Measurements from ENCODE around the gene LGALS9C. TPM values are rescaled to one million over a fixed set of nuclear protein-coding genes. Genes with fewer than 3 reads are reported as not detected.
A peak's percentile ranks its signal among the peaks of the same experiment; 100 is the strongest.
"Not testable (repeated sequence)": the region's sequence is repeated elsewhere in the genome, so short reads cannot be mapped to it uniquely, and the experiment has no call there.

The LGALS9C gene
- total RNA-seq, 1 experiment from 2014 or later: not detected

DNA sequence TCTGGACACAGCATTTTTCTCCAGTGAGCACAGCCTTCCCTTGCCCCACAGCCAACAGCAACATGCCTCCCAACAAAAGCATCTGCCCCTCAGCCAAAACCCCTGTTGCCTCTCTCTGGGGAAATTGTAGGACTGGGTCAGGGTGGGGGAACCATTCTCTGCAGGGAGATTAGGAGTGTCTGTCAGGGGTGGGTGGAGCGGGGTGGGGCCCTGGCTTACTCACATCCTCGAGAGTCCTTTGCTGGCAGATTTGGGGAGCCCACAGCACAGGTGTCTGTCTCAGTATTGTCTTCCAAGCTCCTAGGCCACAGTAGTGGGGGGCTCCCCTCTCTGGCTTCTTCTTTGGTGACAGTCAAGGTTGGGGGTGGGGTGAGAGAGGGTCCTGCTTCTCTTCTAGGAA is 28.3 kb upstream of the LGALS9C start:
- H3K27me3 ChIP-seq (ENCODE audit: control insufficient read depth, insufficient read depth, low read length); H3K9me3 ChIP-seq (ENCODE audit: control insufficient read depth, insufficient read depth, low read depth, low read length); H3K27ac ChIP-seq (ENCODE audit: low read length); ATAC-seq; POLR2A ChIA-PET; DNase-seq (ENCODE audit: low read depth, low spot score); intact Hi-C loops (cut with micrococcal nuclease; ENCODE audit: unreplicated experiment); H3K4me3 ChIP-seq (ENCODE audit: low read depth in 2 of 2, low read length in 2 of 2); H3K36me3 ChIP-seq (ENCODE audit: control insufficient read depth, insufficient read depth, low read length); in situ Hi-C loops (cut with HindIII; ENCODE audit: low pct_unique_long_range_greater_than_20kb, low sequenced_read_pairs); CTCF ChIA-PET; BruUV-seq (replicated peaks); H3K4me1 ChIP-seq (ENCODE audit: control insufficient read depth, insufficient read depth, low read length): not testable (repeated sequence)

GRCh38 chr17:18449833-18450232 is 26.8 kb upstream of the LGALS9C start:
- POLR2A ChIA-PET; ATAC-seq; BruUV-seq (replicated peaks): not testable (repeated sequence)

DNA sequence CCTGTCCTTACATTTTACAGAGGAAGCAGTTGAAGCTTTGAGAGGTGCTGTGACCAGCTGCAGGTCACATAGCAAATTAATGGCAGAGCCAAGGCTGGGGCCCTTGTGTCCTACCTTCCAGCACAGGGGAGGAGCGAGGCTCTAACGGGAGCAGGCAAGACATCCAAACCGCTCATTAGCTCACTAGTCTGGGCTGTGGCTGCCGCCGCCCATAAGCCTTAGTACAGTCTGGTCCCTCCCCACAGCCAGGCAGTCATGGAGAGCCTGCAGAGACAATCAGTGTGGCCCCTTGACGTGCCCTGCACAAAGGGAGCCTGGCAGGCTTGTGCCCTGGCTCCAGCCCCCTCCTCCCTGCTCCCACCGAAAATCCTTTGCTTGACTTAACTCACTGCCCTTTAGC is 25.6 kb upstream of the LGALS9C start:
- BruUV-seq (replicated peaks); H3K27ac ChIP-seq (ENCODE audit: low read length); CTCF ChIA-PET; POLR2A ChIA-PET; H3K9me3 ChIP-seq (ENCODE audit: control insufficient read depth, insufficient read depth, low read depth, low read length); intact Hi-C loops (cut with micrococcal nuclease; ENCODE audit: unreplicated experiment); in situ Hi-C loops (cut with HindIII; ENCODE audit: low pct_unique_long_range_greater_than_20kb, low sequenced_read_pairs); H3K27me3 ChIP-seq (ENCODE audit: control insufficient read depth, insufficient read depth, low read length); H3K4me1 ChIP-seq (ENCODE audit: control insufficient read depth, insufficient read depth, low read length); H3K36me3 ChIP-seq (ENCODE audit: control insufficient read depth, insufficient read depth, low read length); H3K4me3 ChIP-seq (ENCODE audit: low read depth in 2 of 2, low read length in 2 of 2); DNase-seq (ENCODE audit: low read depth, low spot score): not testable (repeated sequence)
- ATAC-seq: peak; percentile 65; the same call in 1 of the 2 replicates

More at GRCh38 chr17:18449833-18450232, 26.8 kb upstream of the LGALS9C start:
- DNase-seq (ENCODE audit: low read depth, low spot score); H3K9me3 ChIP-seq (ENCODE audit: control insufficient read depth, insufficient read depth, low read depth, low read length); H3K36me3 ChIP-seq (ENCODE audit: control insufficient read depth, insufficient read depth, low read length); H3K4me3 ChIP-seq (ENCODE audit: low read depth in 2 of 2, low read length in 2 of 2); intact Hi-C loops (cut with micrococcal nuclease; ENCODE audit: unreplicated experiment); H3K4me1 ChIP-seq (ENCODE audit: control insufficient read depth, insufficient read depth, low read length); H3K27ac ChIP-seq (ENCODE audit: low read length); H3K27me3 ChIP-seq (ENCODE audit: control insufficient read depth, insufficient read depth, low read length); in situ Hi-C loops (cut with HindIII; ENCODE audit: low pct_unique_long_range_greater_than_20kb, low sequenced_read_pairs); CTCF ChIA-PET: not testable (repeated sequence)

- POLR2A ChIA-PET; in situ Hi-C loops (cut with HindIII; ENCODE audit: low pct_unique_long_range_greater_than_20kb, low sequenced_read_pairs); DNase-seq (ENCODE audit: low read depth, low spot score); ATAC-seq; H3K27me3 ChIP-seq (ENCODE audit: control insufficient read depth, insufficient read depth, low read length); CTCF ChIA-PET; H3K36me3 ChIP-seq (ENCODE audit: control insufficient read depth, insufficient read depth, low read length); H3K27ac ChIP-seq (ENCODE audit: low read length); H3K9me3 ChIP-seq (ENCODE audit: control insufficient read depth, insufficient read depth, low read depth, low read length); H3K4me1 ChIP-seq (ENCODE audit: control insufficient read depth, insufficient read depth, low read length); intact Hi-C loops (cut with micrococcal nuclease; ENCODE audit: unreplicated experiment); BruUV-seq (replicated peaks); H3K4me3 ChIP-seq (ENCODE audit: low read depth in 2 of 2, low read length in 2 of 2): not testable (repeated sequence)
Observed at GRCh38 chr17:18451969-18452368, 24.6 kb upstream of the LGALS9C start.

GRCh38 chr17:18459035-18459434 is 17.6 kb upstream of the LGALS9C start:
- DNase-seq (ENCODE audit: low read depth, low spot score); H3K27ac ChIP-seq (ENCODE audit: low read length); H3K36me3 ChIP-seq (ENCODE audit: control insufficient read depth, insufficient read depth, low read length); POLR2A ChIA-PET; H3K9me3 ChIP-seq (ENCODE audit: control insufficient read depth, insufficient read depth, low read depth, low read length); H3K4me1 ChIP-seq (ENCODE audit: control insufficient read depth, insufficient read depth, low read length); in situ Hi-C loops (cut with HindIII; ENCODE audit: low pct_unique_long_range_greater_than_20kb, low sequenced_read_pairs); H3K4me3 ChIP-seq (ENCODE audit: low read depth in 2 of 2, low read length in 2 of 2); BruUV-seq (replicated peaks); CTCF ChIA-PET; H3K27me3 ChIP-seq (ENCODE audit: control insufficient read depth, insufficient read depth, low read length); intact Hi-C loops (cut with micrococcal nuclease; ENCODE audit: unreplicated experiment); ATAC-seq: not testable (repeated sequence)

GRCh38 chr17:18463831-18464502 is 12.6 kb upstream of the LGALS9C start:
- BruUV-seq (replicated peaks); H3K4me1 ChIP-seq (ENCODE audit: control insufficient read depth, insufficient read depth, low read length); POLR2A ChIA-PET; H3K27ac ChIP-seq (ENCODE audit: low read length); H3K36me3 ChIP-seq (ENCODE audit: control insufficient read depth, insufficient read depth, low read length); H3K9me3 ChIP-seq (ENCODE audit: control insufficient read depth, insufficient read depth, low read depth, low read length); ATAC-seq; in situ Hi-C loops (cut with HindIII; ENCODE audit: low pct_unique_long_range_greater_than_20kb, low sequenced_read_pairs); DNase-seq (ENCODE audit: low read depth, low spot score); H3K27me3 ChIP-seq (ENCODE audit: control insufficient read depth, insufficient read depth, low read length); intact Hi-C loops (cut with micrococcal nuclease; ENCODE audit: unreplicated experiment); H3K4me3 ChIP-seq (ENCODE audit: low read depth in 2 of 2, low read length in 2 of 2); CTCF ChIA-PET: not testable (repeated sequence)

DNA sequence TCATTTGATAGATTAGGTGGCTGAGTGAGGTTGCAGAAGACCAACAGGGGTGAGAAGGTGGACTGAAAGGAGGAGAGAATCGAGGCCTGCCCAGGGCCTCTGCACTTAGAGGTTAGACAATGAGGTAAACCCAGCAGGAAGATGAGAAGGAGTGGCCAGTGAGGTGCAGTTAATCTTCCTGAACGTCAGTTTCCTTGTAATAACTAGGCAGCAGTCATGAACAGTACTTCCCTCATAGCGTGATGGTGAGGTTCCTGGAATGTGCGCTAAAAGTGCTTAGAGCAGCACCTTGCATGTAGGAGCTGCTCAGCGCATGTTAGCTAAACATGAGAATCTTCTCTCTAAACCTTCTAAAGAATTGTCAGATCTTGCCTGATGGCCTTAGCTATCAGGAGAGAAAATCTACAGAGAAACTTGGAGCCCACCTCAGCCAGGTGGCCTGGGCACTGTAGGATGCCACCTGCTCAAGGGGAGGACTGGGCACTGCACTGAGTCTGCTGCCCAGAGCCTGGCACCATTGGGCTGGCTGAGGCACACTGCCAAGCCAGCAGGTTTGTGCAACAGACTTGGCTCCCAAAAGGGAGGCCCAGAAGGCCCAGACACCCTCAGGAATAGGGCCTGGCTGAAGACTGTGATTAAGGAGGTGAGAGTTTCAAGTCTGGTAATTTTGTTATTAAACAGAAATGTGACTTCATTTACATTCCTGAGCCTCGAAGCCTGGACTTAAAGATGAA is 10.2 kb upstream of the LGALS9C start:
- DNase-seq (ENCODE audit: low read depth, low spot score); H3K36me3 ChIP-seq (ENCODE audit: control insufficient read depth, insufficient read depth, low read length); H3K27ac ChIP-seq (ENCODE audit: low read length); H3K4me3 ChIP-seq (ENCODE audit: low read depth in 2 of 2, low read length in 2 of 2); BruUV-seq (replicated peaks); H3K4me1 ChIP-seq (ENCODE audit: control insufficient read depth, insufficient read depth, low read length); intact Hi-C loops (cut with micrococcal nuclease; ENCODE audit: unreplicated experiment); in situ Hi-C loops (cut with HindIII; ENCODE audit: low pct_unique_long_range_greater_than_20kb, low sequenced_read_pairs); H3K9me3 ChIP-seq (ENCODE audit: control insufficient read depth, insufficient read depth, low read depth, low read length); POLR2A ChIA-PET; ATAC-seq; CTCF ChIA-PET; H3K27me3 ChIP-seq (ENCODE audit: control insufficient read depth, insufficient read depth, low read length): not testable (repeated sequence)

Measured in Panc1 (cell line).